Kidney (tissue), 14 donors: ENCODE data around the gene TAAR2. TPM values are rescaled to one million over a fixed set of nuclear protein-coding genes. Genes with fewer than 3 reads are reported as not detected.
"Not testable (repeated sequence)": the region's sequence is repeated elsewhere in the genome, so short reads cannot be mapped to it uniquely, and the experiment has no call there.

Experiments used
- DNase-seq, 5 donors: peaks; one replicate each; pipeline ENCODE4 v3.0.0-alpha.2; 2013 to 2020
- FAIRE-seq: peaks from 2 replicates; lab custom pipeline; 2012; peaks lifted over from hg19 to GRCh38; lab: Jason Lieb, UNC
- H3K27ac ChIP-seq, 2 donors: one replicate each; pipeline ENCODE4 v1.7.0; 2013; ENCODE audit warnings: low read depth in 2 of 2, low read length in 2 of 2, inconsistent platforms in 1 of 2
- H3K27me3 ChIP-seq: one replicate; pipeline ENCODE4 v1.7.1; 2013; ENCODE audit warnings: low read length, inconsistent platforms; ENCODE audit not compliant: control insufficient read depth, insufficient read depth
- H3K36me3 ChIP-seq, 3 donors: one replicate each; pipeline versions ENCODE4 v1.7.0 to v1.7.1; 2013; ENCODE audit warnings: low read length in 3 of 3, control low read depth in 1 of 3, inconsistent platforms in 1 of 3; ENCODE audit not compliant: insufficient read depth in 3 of 3, control insufficient read depth in 2 of 3
- H3K4me1 ChIP-seq, 3 donors: one replicate each; pipeline versions ENCODE4 v1.7.0 to v1.7.1; 2013; ENCODE audit warnings: low read length in 3 of 3, inconsistent platforms in 1 of 3, low read depth in 1 of 3; ENCODE audit not compliant: control insufficient read depth in 2 of 3, insufficient read depth in 2 of 3
- H3K4me3 ChIP-seq, 3 donors: one replicate each; pipeline versions ENCODE4 v1.7.0 to v1.8.1; 2013; ENCODE audit warnings: low read length in 3 of 3, control low read depth in 1 of 3, inconsistent platforms in 1 of 3
- H3K9ac ChIP-seq, 3 donors: one replicate each; pipeline versions ENCODE4 v1.7.0 to v1.7.1; 2013; ENCODE audit warnings: low read length in 3 of 3, control low read depth in 1 of 3, inconsistent platforms in 1 of 3
- H3K9me3 ChIP-seq, 3 donors: one replicate each; pipeline versions ENCODE4 v1.7.0 to v1.7.1; 2013; ENCODE audit warnings: low read length in 3 of 3, control low read depth in 1 of 3, inconsistent platforms in 1 of 3; ENCODE audit not compliant: control insufficient read depth in 2 of 3, insufficient read depth in 1 of 3
- intact Hi-C: fragments of 100-400 bp; cut with DNase I; formaldehyde crosslinking; loops from one replicate; pipeline ENCODE4 v1.11.1; 2022
- polyA plus RNA-seq: library from polyadenylated mRNA; stranded (reverse); fragments of 350-450 nt; fragmentation: Illumina TruSeq; extraction: RNeasy Lipid Tissue Mini Kit (QIAGEN cat#74804); gene quantifications from one replicate; pipeline ENCODE4 v1.2.3, GENCODE V29; 2014; ENCODE audit warnings: low read depth, low replicate concordance; ENCODE audit not compliant: insufficient read depth
- total RNA-seq: library from RNA; stranded (reverse); fragmentation: NEBNext Ultra II Directional; extraction: Animal tissue kit (Norgen Biotek cat#: 25700); gene quantifications from one replicate; pipeline ENCODE4 v1.2.1, GENCODE V29; 2021
- TF ChIP-seq, protein P1 (sequence below): IDR thresholded peaks from 3 replicates; pipeline ENCODE4 v1.5.1; 2012; ENCODE audit warnings: mild to moderate bottlenecking, moderate library complexity, borderline replicate concordance; ENCODE audit not compliant: insufficient read depth; ENCODE audit errors: extremely low read depth
- donor health status: control.
- donor health status: control.
- donor health status: control.
- donor health status: control.
- donor health status: control.
- donor health status: DM: yes; HTN: yes; CAD: no.
- donor health status: Normal renal cell carcinoma (clear cell type).

TAAR2 gene
- total and polyA plus RNA-seq, 2 donors from 2014 or later, result not detected

DNA sequence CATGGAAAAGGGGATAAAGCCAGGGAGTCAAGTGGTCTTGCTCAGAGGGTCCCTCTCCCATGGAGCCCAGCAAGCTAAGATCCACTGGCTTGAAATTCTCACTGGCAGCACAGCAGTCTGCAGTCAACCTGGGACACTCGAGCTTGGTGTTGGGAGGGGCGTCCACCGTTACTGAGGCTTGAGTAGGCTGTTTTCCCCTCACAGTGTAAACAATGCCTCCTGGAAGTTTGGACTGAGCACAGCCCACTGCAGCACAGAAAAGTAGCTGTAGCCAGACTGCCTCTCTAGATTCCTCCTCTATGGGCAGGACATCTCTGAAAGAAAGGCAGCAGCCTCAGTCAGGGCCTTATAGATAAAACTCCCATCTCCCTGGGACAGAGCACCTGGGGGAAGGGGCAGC lies 11.2 kb upstream of the TAAR2 start:
- H3K4me1 ChIP-seq, DNase-seq, H3K27ac ChIP-seq, H3K9ac ChIP-seq, H3K27me3 ChIP-seq, FAIRE-seq, H3K4me3 ChIP-seq, H3K36me3 ChIP-seq, intact Hi-C loops, H3K9me3 ChIP-seq: not testable (repeated sequence)

DNA sequence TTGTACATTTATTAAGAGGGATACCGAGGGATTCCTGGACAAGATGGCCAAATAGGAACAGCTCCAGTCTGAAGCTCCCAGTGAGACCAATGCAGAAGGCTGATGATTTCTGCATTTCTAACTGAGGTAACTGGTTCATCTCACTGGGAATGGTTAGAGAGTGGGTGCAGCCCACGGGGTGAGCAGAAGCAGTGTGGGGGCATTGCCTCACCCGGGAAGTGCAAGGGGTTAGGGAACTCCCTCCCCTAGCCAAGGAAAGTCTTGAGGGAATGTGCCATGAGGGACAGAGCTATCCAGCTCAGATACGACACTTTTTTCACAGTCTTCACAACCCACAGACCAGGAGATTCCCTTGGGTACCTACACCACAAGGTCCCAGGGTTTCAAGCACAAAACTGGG lies 10.7 kb upstream of the TAAR2 start:
- DNase-seq (no peak), FAIRE-seq (no peak)
- H3K9me3 ChIP-seq, result no peaks in the 10 kb centered on the region
- H3K4me3 ChIP-seq, result no peak overlapping the region
- TF ChIP-seq, protein P1, sequence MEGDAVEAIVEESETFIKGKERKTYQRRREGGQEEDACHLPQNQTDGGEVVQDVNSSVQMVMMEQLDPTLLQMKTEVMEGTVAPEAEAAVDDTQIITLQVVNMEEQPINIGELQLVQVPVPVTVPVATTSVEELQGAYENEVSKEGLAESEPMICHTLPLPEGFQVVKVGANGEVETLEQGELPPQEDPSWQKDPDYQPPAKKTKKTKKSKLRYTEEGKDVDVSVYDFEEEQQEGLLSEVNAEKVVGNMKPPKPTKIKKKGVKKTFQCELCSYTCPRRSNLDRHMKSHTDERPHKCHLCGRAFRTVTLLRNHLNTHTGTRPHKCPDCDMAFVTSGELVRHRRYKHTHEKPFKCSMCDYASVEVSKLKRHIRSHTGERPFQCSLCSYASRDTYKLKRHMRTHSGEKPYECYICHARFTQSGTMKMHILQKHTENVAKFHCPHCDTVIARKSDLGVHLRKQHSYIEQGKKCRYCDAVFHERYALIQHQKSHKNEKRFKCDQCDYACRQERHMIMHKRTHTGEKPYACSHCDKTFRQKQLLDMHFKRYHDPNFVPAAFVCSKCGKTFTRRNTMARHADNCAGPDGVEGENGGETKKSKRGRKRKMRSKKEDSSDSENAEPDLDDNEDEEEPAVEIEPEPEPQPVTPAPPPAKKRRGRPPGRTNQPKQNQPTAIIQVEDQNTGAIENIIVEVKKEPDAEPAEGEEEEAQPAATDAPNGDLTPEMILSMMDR, result no peak
- H3K36me3 ChIP-seq, result no peaks in the 10 kb centered on the region
- H3K4me1 ChIP-seq, result no peaks in the 10 kb centered on the region
- no peak overlapping the region for H3K9ac ChIP-seq
- no peaks in the 10 kb centered on the region for H3K27me3 ChIP-seq
- no peak overlapping the region for H3K27ac ChIP-seq
- intact Hi-C loops, result no loop called here

DNA sequence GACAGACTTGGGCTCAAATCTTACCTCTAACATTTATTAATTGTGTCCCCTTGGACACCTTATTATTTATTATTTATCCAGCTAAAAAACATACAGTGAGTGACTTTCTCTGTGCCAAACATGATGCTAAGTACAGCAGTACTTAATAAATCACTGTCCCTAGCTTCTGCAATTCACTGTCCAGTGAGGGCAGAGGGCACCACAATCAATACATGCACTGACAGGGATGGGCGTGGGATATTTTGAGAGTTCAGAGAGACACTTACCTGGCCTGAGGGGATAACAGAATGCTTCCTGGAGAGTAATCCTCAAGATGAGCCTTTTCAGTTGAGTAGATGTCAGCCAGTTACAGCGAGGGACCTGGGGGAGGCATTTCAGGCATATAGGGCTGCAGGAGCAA lies 9.3 kb upstream of the TAAR2 start:
- H3K4me1 ChIP-seq, result no peaks in the 10 kb centered on the region
- no peaks in the 10 kb centered on the region for H3K36me3 ChIP-seq
- H3K27me3 ChIP-seq, result no peaks in the 10 kb centered on the region
- no peak overlapping the region for H3K9ac ChIP-seq
- TF ChIP-seq, protein P1, result no peak
- no peak overlapping the region for H3K27ac ChIP-seq
- intact Hi-C loops, result no loop called here
- DNase-seq (no peak), FAIRE-seq (no peak)
- H3K9me3 ChIP-seq, result no peaks in the 10 kb centered on the region
- no peak overlapping the region for H3K4me3 ChIP-seq

- no peak for FAIRE-seq
- intact Hi-C loops, result no loop called here
- H3K27ac ChIP-seq, result no peak overlapping the region
- no peaks in the 10 kb centered on the region for H3K36me3 ChIP-seq
- TF ChIP-seq, protein P1, result no peak
- no peaks in the 10 kb centered on the region for H3K27me3 ChIP-seq
- H3K9ac ChIP-seq, result no peak overlapping the region
- peak in 2 of 5 donors; percentile 28 to 40 for DNase-seq
- H3K9me3 ChIP-seq, result no peaks in the 10 kb centered on the region
- no peak overlapping the region for H3K4me3 ChIP-seq
- no peaks in the 10 kb centered on the region for H3K4me1 ChIP-seq
These were observed 799 bp downstream of the TAAR2 start for GRCh38 chr6:132623106-132623845.
